ENCODE results near the gene BICD1.

Gene BICD1

DNA sequence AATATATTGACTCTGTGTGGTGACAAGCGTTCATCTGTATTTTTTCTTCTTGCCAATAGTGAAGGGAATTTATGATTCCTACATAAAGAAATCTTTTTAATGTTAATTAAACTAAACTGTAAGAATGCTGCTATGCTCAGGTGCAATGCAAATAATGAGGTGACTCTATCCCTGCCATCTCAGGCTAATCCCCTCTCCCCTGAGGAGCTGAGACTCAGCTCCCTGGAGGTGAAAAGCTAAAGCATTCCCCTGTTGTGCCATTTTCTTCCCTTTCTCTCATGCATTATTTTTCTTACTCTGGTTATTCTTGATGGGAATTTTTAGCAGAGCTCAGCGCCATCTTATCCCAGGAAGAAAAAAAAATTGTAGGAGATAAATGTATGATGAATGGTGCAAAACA is 178.8 kb downstream of the BICD1 start:
- DNase-seq = no peak

- DNase-seq = no peak
Observed at GRCh38 chr12:32290411-32290810, 183.8 kb downstream of the BICD1 start.

DNA sequence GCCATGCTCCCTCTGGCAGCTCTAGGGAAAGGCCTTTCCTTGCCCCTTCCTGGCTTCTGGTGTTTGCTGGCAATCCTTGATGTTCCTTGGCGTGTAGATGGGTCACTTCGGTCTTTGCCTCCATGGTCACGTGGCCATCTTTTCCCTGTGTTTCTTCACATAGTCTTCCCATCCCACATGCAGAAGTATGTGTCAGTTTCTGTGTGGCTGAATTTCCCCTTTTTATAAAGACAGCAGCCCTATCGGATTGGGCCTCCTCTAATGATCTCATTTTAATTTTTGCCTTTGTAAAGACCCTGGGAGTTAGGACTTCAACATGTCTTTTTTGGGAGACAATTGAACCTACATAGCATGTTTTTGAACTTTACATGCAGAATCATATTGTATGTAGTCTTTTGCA is 185.5 kb downstream of the BICD1 start:
- DNase-seq = no peak

- no peak for DNase-seq
Observed at GRCh38 chr12:32293808-32294419, 187.3 kb downstream of the BICD1 start.

DNA sequence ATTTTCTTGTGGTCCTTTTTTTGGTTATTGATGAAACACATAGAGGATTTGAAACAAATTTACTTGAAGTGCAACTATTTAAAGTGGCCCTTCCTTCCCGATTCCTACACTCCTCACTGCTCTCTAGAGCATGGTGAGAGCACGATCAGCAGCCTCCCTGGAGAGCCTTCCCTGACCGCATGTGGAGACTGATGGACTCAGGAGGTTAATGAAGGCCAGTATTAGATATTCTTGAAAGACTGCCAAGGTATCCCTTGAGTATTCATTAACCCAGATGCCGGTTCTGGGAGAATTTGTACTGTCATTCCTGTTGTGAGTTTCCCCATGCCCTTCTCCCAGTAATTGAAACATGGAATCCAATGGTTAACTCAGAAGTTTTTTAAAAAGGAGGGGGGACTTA is 189.9 kb downstream of the BICD1 start:
- DNase-seq = no peak

GRCh38 chr12:32298917-32299316 is 192.3 kb downstream of the BICD1 start:
- no peak for DNase-seq

DNA sequence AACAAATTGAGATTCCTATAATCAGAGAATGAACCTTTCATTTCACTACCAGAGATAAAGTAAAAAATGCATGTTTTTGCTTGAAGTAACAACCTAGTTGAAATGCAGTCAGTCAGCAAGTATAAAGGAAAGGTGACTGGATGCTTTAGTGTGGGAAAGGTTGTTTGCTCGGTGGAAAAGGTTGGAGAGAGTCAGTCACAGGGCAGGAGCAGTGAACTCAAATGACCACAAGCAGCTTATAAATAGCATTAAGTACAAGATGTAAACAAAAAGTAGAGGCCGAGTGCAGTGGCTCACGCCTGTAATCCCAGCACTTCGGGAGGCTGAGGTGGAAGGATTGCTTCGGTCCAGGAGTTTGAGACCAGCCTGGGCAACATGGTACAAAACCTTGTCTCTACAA is 194.6 kb downstream of the BICD1 start:
- DNase-seq = no peak

- DNase-seq = peak; percentile 26
Observed at GRCh38 chr12:32302218-32303173, 195.8 kb downstream of the BICD1 start.

DNA sequence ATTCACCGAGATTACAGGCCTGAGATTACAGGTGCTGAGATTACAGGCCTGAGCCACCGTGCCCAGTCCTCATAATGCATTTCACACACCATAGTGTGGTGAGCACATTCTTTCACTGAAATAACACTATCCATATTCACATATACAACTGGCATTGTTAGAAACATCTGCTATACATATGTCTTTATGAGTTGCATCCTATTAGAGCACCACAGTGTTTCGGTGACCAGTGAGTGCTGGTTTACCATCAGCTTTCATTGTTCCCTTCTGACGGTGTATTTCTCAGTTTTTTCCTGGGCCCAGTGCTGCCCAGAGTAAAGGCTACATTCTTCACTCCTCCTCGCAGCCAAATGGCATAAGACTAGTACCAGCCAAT is 196.5 kb downstream of the BICD1 start:
- no peak for DNase-seq

- peak; percentile 58 for DNase-seq
Observed at GRCh38 chr12:32305163-32305562, 198.5 kb downstream of the BICD1 start.

DNA sequence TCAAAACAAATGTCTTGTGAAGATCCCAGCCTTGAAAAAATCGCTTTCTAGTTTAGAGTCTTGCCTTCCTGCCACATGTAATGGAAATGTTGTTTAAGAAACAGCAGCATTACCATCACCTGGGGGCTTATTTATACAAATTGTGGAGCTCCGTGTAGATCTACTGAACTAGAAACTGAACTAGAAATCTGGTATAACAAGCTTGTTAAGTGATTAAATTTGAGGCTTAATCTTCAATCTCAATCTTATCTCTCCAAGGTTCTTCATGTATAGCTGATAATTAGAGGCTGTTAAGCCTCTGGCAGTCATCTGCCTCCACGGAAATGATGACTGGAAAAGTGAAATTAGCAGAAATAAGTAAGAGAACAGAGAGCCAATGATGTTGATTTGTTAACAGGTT is 200.7 kb downstream of the BICD1 start:
- DNase-seq = no peak

DNA sequence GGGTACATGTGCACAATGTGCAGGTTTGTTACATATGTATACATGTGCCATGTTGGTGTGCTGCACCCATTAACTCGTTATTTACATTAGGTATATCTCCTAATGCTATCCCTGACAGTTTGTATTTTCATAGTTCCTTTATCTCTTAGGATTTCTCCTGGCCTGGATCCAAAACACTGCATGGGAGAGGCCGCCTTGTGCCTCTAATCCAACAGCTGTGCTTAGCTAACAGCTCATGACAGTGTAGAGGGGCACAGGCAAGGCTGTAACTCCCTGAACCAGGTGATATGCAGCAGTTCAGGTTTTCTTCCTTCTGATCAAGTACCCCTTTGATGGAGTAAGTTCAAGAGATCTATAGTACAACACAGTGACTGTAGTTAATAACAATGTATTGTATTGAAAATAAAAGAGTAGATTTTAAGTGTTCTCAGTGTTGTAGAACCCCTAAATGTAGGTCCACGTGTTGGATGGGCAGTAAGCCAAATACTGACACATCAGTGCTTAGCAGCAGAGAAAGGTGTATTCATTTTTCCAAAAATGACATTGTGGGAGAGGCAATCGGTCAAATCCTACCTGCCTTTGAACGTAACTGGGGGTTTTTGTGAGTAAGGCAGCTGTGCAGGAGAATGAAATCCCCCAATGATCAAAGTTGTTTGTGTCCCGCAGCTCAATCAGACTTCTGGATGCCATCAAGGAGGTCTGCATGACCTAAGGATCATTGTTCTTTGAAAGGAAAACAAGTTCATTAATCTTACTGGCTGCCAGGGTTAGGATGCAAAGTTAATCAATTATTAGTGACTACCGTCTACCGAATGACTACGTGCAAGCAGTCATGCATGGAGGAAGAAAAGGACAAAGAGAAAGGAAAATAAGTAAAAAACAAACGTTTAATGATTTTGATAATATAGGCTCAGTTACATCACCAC is 203.4 kb downstream of the BICD1 start:
- no peak for DNase-seq

GRCh38 chr12:32312049-32312670 is 205.5 kb downstream of the BICD1 start:
- peak; percentile 62 for DNase-seq

DNA sequence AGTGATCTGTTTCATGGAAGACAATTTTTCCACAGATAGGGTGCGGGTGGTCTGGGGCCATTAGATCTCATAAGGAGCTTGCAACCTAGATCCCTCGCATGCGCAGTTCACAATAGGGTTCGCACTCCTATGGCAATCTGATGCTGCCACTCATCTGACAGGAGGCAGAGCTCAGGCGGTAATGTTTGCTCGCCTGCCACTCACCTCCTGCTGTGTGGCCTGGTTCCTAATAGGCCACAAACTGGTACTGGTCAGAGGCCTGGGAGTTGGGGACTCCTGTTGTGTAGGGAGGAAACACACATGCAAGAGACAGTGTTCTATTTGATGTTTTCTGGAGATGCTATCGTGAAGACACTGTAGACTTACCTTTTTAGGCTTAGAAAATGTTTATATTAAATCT is 215.7 kb downstream of the BICD1 start:
- DNase-seq = no peak

DNA sequence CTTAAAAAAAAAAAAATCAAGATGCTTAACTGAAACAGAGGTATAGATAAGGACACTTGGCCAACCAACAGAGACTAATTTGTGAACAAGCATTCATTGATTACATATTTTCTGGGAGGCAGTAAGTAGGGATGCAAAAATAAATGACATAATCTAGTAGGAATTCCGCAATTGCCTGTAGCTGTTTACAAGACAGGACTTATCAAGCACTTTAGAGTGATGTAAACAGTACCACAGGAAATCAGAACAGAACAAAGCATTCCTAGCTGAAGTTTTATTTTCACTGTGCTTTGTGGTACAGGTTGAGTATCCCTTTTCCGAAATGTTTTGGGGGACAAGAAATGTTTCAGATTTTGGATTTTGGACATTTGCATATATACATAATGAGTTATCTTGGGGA is 224.5 kb downstream of the BICD1 start:
- DNase-seq = no peak

GRCh38 chr12:32332446-32332845 is 225.8 kb downstream of the BICD1 start:
- no peak for DNase-seq

DNA sequence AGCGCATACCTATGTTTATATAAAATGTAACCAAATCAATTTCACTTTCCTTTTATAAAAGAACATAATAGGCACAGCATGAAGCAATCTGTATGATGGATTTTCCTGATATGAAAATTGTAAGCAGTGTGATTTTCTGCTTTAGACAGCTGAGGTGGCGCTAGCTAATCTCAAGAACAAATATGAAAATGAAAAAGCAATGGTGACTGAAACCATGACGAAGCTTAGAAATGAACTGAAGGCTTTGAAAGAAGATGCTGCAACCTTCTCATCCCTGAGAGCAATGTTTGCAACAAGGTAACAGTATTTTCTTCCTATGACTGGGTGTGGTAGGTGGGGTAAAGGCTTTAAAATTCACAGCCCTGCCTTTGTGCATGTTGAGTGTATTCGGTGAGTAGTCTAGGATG is 227.7 kb downstream of the BICD1 start:
- no peak for DNase-seq

DNA sequence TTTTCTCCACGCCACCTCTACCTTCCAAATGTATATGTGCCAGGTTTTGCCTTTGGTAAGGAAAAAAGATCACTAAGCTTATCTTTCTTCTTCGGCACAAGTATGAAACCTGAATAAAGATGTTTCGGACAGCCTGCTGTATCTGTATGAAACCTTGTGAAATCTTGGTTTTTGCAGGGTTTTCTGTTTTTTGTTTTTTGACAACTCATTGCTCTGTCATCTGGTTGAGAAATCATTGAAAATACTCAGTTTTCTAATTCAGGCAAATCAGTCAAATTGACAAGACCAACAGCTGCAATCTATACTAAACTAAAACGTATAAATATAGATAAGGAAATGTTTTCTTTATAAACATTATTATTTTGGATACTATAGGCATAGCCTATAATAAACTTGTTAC is 229.6 kb downstream of the BICD1 start:
- DNase-seq = no peak

- DNase-seq = no peak
Observed at GRCh38 chr12:32343496-32343895, 236.8 kb downstream of the BICD1 start.

- no peak for DNase-seq
Observed at GRCh38 chr12:32344047-32344446, 237.4 kb downstream of the BICD1 start.

DNA sequence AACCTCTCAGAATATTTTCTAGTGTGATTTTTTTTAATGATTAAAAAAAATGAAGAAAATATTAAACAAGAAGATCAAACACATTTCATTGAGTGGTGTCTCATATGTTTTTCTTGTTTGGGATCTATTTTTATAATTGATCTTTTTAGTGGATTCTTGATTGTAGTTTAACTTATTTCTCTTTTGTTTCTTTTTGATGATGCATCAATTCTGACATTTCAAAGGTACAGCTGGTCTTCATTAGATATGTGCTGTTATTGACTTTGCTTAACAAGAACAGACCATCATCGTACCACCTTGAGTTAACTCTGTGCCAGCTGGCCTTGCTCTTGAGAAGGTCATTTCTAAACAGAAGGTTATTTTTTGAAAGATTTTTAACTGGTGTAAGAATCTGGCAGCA is 246.9 kb downstream of the BICD1 start:
- no peak for DNase-seq

GRCh38 chr12:32357601-32358249 is 251.1 kb downstream of the BICD1 start:
- DNase-seq = no peak
